ENCODE data around the gene SMAD7.

DNA sequence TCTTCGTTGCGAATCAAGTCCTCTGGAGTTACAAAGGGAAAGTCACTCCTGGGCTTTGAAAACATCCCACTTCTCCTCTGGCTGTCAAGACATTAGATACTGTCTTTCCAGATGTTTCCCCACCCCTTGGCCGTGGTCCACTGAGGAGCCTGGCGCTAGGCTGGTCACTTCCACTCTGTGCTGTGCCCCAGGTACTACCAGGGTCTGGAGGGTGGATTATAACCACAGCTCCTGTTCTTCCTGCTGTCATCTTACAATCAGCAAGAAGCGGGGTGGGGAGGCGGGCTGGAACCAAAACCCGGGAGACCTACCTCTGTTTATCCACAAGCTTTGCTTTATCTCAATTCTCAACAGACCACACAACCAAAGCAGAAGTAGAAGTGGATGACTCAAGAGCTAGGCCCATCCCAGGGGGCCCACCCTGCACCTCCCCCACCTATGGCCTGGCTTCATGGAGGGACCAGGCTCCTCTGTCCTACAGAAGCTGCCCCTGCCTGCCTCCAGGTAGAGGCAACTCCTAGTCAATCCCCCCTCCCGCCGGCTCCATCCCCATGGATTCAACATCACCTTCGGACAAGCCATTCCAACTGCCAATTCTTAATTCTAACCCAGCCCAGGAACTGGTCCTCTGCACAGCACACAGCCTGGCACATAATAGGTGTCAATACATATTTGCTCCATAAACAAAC, 17.8 kb downstream of the SMAD7 start:
- TF ChIP-seq GATA2 (IDR thresholded peaks at IDR 0.05; ENCODE audit: low read depth, low read length) (no peak), GATA3 (IDR thresholded peaks at IDR 0.05; ENCODE audit: low read depth, low read length) (no peak)
